Islet precursor cell (in vitro differentiated cells): Measurements from ENCODE around the gene ACOT11.

Experiments used
- DNase-seq: peaks from one replicate; pipeline ENCODE4 v3.0.0-alpha.2; 2018

Gene ACOT11

GRCh38 chr1:54538538-54538937 lies 9.5 kb upstream of the ACOT11 start:
- DNase-seq, result no peak

DNA sequence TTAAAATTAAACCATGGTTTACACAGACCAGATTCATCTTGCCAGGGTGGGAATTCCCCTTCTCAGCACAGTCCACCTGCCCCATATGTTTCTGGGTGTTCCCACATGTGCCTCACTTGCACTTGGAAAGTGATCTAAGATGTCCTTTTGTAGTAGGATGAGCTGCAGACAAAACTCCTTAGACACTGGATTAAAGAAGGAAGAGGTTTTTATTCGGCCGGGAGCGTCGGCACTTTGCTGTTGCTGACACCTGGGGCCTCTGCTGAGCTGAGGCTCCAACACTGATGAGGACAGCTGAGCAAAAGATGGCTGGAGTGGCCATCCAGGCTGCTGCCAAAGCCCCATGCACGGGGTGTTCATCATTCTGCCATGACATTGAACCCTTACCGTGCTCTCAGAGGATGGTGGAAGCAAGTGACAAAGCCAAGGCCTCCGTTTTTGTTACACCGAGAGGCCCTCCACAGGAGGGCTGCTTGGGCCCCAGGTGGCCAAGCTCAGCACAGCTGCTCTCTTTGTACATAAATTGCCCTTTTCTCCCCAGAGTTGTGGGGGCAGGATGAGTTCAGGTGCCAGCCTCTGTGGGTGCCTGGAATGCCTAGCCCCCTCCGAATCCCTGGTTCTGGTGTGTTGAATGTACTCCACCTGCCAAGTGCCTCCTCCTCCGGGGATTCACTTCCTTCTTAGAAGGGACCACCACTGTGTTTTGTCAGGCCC lies 7.3 kb upstream of the ACOT11 start:
- DNase-seq, result no peak

DNA sequence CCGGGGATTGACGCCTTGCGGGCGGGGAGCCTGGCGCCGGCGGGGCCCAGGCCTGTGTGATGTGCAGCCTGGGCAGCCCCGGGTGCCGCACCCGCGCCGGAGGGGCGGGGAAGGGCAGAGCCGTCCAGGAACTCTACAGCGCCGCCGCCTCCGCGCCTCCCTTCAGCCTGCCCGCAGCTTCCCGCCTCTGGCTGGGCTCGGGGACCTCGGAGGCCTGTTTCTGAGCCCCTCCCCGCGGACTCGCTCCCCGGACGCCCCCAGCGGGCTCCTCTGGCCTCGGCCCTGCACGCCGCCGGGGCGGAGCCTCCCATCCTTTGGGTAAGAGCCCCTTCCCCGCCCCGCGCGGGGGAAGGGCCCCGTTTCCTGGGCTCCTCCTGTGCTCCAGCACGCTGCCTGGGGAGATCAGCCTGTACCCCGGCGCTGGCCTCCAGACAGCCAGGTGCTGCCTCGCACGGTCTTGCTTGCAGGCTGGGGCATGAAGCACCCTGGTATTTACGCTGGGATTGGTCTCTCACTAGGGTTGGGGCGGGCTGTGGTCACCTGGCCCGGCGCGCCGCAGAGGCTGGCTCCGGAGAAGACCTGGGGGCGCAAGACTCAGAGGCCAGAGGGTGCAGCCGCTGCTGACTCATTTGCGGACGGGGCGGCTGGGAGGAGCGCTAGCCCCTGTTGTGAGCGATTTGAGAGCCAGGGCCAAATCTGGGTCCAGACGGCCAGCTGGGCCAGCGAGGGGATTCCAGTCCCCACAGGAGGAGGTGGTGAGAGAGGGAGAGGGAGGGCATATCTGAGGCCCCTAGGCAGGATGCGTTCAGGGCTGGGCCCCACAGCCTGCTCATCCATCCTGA lies 5.7 kb upstream of the ACOT11 start:
- peak; percentile 98 for DNase-seq

- DNase-seq, result no peak
Measured at GRCh38 chr1:54542962-54543539, 5.0 kb upstream of the ACOT11 start.

DNA sequence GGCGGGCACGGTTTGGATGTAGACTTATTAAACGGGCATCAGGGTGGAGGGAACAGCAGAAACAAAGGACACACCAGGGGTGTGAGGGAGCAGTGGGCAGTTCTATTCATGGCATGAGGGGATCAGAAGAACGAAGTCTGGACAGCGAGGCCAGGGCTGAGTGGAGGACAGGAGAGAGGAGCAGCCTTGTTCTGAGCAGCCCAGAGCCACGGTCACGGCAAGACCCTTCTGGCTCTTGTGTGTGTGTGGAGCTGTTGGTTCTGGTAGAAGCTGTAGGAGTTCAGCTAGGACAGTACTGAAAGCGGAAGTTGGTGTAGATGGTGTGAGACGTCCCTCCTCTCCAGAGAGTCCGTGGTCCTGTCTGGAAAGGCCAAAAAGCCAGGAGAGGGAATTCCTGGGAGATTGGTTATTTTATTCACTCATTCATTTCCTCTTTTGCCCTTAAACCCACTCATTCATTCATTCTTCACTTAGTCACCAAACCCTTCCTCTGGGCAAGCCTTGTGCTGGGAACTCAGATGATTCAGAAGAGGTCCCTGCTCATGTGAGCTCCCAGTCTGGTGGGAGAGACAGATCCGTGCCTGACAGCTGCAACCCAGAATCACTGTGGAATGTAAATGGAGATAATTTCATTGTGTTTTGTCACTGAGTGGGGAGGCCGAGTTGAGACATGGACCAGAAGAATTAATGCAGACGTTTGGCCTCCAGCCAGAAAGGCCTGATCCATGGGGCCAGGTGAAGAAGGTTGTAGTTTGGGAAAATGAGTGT lies 4.1 kb upstream of the ACOT11 start:
- peak; percentile 90 for DNase-seq

DNA sequence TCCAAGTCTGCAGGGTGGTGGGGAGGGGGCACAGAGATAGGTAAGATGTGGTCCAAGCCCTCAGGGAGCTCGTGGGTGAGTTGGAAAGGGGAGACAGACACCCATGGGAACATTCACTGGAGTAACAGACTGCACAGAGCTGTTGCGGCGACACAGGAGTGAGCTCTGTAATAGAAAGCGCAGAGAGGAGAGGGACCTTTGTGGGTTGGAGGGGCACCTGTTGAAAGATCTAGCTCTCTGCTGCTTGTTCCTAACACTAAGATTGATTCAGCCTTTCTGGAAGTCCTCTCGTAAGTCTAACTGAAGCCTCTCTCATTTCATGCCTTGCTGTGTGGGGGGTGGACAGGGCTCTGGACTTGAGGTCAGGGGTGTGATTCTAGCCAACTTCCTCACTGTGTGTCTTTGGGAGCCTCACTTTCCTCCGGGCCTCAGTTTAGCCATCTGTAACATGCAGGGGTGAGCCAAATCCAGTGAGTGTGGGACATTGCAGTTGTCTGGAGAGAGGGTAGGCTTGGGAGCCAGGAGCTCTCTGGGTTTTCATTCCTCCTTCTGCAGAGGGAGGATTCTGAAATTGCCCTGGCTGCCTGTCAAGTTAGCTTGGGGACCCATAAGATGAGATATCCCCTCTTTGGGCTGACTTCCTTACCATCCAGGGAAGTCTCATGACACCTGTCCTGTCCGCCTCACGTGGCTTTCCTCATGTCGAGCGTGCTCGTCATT lies 2.0 kb upstream of the ACOT11 start:
- no peak for DNase-seq

DNA sequence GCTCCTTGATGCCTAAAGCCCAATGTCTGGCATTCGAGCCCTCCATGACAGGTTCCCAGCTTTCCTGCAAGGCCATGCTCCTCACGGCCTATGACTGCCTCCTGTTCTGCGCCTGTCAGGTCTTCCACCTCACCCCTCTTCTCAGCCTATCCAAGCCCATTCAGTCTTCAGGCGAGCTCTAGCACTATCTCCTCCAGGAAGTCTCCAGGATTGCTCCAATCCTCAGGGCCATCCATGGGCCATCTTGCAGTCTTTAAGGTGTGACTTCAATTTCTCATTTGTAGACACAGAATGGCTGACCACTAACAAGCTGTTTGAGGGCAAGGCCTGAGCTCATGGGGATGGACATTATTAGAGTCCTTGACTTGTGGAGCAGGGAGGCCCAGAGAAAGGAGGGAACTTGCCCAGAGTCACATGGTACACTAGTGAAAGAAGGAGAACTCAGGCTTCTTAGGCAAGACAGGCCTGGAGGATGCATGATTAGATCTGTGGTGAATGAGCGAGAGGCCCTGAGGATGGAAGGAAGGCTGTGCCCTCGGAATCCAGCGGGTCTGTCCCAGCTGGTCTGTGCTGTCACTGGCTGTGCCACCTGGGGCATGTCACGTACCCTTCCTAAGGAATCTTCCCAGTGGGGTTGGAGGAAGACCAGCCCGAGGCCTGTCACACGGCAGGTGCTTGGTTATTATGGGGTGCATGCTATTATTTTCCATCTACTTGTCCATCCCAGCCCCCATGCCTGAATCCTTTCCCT lies 1.2 kb upstream of the ACOT11 start:
- peak; percentile 56 for DNase-seq

DNA sequence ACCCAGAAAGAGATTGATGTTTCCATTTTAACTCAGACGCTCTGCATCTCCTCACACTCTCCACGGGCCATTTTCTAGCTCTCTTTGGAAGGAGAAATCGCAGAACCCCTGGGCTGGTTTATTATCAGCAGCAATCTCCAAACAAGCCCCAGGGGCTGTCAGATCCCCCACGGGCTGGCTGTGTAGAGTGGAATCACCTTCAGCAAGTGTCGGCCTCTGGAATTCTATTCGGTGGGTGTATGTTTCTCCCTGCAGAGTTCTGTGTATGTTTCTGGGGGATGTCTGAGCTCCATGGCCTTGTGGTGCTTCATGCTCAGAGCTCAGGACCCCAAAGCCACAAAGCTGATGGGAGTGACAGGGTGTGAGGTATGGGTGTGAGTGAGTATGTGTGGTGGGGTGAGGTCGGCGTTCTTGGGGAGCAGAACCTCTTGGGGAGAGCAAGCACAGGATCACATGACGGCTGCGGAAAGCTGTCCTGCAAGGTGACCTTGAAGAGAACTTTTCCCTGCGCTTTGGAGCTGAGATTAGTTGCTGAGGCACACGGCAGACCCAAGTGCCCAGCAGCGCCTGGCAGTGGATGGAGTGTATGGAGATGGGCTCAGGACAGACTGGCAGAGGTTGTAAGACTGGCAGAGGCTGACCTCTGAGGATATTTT lies 489 bp downstream of the ACOT11 start:
- peak; percentile 57 for DNase-seq

DNA sequence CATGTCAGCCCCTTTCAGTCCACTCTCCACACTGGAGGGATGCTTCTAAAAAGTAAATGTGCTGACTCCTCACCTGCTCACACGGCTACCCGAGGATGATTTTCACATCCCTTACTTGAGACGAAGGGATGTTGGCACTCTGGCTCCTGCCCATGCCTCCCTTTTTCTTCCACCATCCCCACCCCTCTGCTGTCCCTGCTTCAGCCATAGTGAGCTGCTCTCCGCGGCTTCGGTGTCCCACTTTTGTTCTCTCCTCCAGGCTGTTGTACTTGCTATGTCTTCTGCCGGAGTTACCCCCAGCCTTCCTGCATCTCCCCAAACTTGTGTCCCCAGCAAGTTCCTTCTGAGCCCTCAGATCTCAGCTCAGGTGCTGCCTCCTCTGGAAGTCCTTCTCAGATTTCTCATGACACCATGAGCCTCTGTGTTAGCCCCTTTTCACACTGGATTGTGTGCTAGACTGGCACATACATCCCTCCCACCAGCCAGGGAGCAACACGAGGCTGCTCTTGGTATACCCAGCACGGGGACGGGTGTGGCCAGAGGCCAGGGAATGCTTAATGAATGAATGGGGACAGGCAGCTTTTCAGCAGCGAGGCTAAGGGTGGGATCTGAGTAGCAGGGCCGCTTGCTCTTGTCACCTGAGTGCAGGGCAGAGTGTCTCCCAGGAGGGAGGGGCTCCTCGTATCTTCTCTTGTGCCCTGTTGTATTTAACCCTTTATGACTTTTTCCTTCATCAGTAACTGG lies 1.3 kb downstream of the ACOT11 start:
- peak; percentile 57 for DNase-seq

GRCh38 chr1:54551891-54552290 lies 3.9 kb downstream of the ACOT11 start:
- no peak for DNase-seq

GRCh38 chr1:54553602-54554313 lies 5.7 kb downstream of the ACOT11 start:
- no peak for DNase-seq

DNA sequence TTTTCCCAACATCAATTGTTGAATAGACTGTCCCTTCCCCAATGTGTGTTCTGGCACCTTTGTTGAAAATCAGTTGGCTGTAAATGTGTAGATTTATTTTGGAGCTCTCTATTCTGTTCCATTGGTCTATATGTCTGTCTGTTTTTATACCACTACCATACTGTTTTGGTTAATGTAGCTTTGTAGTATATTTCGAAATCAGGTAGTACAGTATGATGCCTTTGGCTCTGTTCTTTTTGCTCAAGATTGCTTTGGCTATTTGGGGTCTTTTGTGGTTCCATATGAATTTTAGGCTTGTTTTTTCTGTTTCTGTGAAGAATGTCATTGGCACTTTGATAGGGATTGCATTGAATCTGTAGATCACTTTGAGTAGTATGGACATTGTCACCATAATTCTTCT lies 8.1 kb downstream of the ACOT11 start:
- DNase-seq, result no peak

GRCh38 chr1:54557671-54558355 lies 9.8 kb downstream of the ACOT11 start:
- DNase-seq, result no peak

- no peak for DNase-seq
Measured at GRCh38 chr1:54558434-54559030, 10.5 kb downstream of the ACOT11 start.

DNA sequence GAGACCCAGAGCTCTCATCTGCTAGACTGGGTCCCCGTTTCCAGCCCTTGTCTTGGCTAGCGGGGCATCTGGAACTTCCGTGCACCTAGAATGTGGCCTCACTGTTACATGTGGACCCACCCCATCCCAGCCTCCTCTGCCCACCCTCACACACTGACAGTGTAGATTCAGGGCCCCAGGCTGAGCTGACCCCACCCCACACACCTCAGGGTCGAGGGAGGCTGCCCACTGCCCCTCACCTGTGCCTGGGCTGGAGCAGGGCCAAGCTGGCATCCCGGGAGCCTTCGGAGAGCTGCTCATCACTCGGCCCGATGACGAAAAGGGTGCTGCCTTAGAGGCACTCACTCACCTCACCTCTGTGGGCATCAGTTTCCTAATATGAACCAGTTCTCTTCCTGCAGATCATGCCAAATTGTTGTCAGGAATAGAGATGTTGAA lies 11.1 kb downstream of the ACOT11 start:
- no peak for DNase-seq

DNA sequence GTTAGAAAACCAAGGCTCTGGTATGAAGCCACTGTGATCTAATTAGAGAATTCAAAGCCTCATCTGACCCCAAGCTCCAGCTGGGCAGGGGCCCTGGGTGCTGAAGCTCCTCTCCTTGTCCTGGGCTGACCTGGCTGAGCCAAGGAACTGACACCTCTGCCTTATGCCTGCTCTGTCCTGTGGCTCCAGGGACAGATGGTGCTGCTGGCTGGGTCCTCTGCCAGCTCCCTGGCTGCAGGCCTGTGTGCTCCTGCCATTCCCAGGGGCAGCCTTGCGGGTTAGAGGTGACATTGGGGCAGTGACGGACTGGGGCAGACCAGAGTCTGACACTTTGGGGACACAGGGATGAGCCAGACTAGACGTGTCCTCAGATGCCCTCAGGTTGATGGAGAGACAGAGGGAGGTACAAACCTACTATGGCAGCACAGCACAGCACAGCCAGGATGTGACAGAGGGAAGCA lies 11.8 kb downstream of the ACOT11 start:
- no peak for DNase-seq

GRCh38 chr1:54564312-54565112 lies 16.5 kb downstream of the ACOT11 start:
- peak; percentile 73 for DNase-seq

- no peak for DNase-seq
Measured at GRCh38 chr1:54565113-54565501, 17.1 kb downstream of the ACOT11 start.
